ENCODE data around the gene PGAP2.
A peak's percentile ranks its signal among the peaks of the same experiment; 100 is the strongest.
"Not testable (repeated sequence)": the region's sequence is repeated elsewhere in the genome, so short reads cannot be mapped to it uniquely, and the experiment has no call there.

The PGAP2 gene

DNA sequence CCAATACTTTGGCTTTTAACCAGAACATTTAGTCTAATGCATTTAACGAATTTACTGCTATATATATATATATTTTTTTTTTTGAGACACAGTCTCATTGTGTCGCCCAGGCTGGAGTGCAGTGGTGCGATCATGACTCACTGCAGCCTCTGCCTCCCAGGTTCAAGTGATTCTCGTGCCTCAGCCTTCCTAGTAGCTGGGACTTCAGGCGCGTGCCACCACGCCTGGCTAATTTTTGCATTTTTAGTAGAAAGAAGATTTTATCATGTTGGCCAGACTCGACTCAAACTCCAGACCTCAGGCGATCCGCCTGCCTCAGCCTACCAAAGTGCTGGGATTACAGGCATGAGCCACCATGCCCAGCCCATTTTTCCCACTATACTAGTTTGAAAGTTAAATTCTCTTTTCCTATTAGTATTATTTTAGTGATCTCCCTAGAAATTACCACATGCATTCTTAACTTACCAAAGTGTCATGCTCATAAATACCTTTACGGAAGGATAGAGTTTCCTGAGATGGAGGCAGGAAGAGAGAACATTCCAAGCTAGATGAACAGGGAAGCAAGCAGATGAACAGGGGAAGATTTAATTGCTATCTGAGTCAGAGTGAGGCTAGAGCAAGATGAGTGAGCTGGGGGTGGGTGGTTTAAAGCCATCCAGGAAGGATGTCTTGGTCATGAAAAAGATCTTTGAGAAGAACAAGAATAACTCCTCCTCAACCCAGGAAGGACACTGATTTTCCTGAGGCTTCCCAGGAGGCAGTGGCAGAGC is 4.4 kb upstream of the PGAP2 start:
- peak; percentile 73 for DNase-seq (ENCODE audit: low read depth)

DNA sequence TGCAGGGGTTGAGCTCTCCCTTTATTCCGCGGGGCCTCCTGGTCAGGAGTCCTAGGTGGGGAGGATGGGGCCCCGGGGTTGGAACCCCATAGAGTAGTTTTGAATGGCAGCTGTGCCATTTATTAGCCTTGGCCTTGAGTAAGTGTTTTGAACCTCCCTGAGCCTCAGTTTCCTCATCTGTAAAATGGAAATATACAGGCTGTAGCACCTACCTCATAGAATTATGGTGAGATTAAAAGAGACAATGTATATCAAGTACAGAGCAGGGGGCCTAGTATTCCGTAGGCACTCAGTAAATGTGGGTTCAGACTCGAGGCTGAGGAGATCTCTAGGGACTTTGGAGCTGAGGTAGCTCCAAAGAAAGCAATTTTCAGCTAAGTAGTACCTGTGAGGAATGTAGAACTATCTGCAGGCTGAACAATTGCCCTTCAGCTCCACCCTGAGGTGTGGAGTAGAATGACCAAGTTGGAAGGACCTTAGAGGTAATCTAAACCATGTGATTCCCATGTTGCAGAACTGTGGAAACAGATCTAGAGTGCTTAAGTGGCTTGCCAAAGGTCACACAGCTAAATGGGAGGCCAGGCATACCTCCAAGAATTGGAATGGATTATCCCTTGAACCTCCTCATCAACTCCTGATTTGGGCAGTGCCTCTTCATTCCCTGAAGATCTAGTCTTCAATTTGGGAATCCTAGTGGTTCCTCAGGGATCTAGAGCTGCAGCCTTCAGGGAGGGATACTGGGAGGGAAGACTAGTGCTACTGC is 682 bp downstream of the PGAP2 start:
- no peak for DNase-seq (ENCODE audit: low read depth)

- no peak for DNase-seq (ENCODE audit: low read depth)
Measured at GRCh38 chr11:3809624-3809928, 1.2 kb downstream of the PGAP2 start.

GRCh38 chr11:3810446-3810845 is 2.1 kb downstream of the PGAP2 start:
- DNase-seq (ENCODE audit: low read depth), result no peak

GRCh38 chr11:3810951-3811350 is 2.6 kb downstream of the PGAP2 start:
- DNase-seq (ENCODE audit: low read depth), result no peak

DNA sequence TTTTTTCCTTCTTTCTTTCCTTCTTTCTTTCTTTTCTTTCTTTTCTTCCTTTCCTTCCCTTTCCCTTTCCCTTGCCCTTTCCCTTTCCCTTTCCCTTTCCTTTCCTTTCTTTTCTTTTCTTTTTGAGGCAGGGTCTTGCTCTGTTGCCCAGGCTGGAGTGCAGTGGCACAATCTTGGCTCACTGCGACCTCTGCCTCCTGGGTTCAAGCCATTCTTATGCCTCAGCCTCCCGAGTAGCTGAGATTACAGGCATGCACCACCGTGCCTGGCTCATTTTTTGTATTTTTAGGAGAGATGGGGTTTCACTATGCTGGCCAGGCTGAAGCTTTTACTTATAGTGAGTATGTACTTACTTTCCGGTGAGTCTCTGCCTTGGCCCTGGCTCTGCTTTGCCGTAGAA is 6.5 kb downstream of the PGAP2 start:
- DNase-seq (ENCODE audit: low read depth), result not testable (repeated sequence)

DNA sequence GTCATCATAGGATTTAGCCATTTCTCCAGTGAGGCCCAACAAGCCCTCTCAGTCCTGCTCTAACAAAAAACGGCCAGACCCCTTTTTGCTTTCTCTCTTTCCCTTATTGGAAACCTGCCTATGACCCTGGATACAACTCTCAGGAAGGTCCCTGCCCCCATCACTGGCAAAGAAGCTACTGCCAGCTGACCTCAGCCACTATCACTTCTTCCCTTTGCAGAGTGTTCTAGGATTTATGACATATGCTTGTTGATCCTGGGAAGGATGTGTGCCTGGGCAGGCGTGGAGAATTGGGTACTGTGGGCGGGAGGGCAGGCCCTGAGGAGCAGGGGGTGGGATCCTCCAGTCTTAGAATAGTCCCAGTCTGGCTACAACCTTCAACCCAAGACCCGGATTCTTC is 7.5 kb downstream of the PGAP2 start:
- DNase-seq (ENCODE audit: low read depth), result no peak

DNA sequence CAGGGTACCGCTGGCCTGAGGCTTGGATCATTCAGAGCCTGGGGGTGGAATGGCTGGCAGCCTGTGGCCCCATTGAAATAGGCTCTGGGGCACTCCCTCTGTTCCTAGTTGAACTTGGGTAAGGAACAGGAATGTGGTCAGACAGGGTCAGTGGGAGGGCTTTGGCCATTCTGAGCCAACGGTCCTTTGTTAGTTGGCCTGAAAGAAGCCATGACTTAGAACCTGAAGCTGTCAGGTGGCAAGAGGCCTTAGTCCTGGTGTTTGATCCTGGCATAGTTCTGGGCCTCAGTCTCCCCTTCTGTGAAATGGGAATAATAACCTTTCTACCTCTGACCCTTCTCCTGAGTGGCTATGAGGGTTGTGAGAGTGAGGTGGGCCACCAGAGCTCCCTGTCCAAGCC is 8.3 kb downstream of the PGAP2 start:
- DNase-seq (ENCODE audit: low read depth), result no peak

- no peak for DNase-seq (ENCODE audit: low read depth)
Measured at GRCh38 chr11:3817181-3817800, 8.9 kb downstream of the PGAP2 start.

GRCh38 chr11:3820971-3821370 is 12.6 kb downstream of the PGAP2 start:
- no peak for DNase-seq (ENCODE audit: low read depth)

- no peak for DNase-seq (ENCODE audit: low read depth)
Measured at GRCh38 chr11:3822312-3822711, 14.0 kb downstream of the PGAP2 start.

GRCh38 chr11:3823303-3823702 is 14.9 kb downstream of the PGAP2 start:
- no peak for DNase-seq (ENCODE audit: low read depth)

GRCh38 chr11:3823762-3824506 is 15.6 kb downstream of the PGAP2 start:
- no peak for DNase-seq (ENCODE audit: low read depth)

GRCh38 chr11:3824714-3825472 is 16.5 kb downstream of the PGAP2 start:
- DNase-seq (ENCODE audit: low read depth), result no peak

DNA sequence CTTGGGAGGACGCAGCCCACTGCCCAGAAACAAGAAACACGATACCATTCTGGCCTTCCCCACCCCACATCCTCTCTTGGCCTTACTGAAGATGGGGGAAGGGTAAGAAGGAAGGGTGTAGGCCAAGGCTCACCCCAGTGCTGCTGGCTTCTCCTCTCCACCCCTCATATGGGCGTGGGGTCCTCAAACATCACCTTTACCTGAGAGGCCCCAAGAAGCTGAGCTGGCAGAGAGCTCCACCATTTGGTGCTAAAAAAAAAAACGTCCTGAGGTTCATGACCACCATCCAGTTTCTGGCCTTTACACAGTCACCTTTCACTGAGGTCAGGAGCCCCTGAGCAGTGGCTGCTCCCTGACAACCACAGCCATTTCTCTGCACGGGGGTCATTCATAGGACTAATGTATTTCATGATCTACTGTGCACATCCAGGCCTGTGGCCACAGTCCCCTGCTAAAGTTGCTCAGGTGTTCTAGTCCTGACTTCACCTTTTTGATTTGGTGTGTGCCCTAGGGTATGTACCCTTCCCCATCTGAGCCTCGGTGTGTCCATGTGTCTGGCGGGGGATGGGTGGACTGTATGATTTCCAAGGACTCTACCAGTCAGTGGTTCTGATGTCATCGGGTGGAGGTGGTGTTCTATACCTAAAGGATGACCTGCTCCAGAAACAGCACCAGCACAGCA is 17.3 kb downstream of the PGAP2 start:
- DNase-seq (ENCODE audit: low read depth), result no peak

DNA sequence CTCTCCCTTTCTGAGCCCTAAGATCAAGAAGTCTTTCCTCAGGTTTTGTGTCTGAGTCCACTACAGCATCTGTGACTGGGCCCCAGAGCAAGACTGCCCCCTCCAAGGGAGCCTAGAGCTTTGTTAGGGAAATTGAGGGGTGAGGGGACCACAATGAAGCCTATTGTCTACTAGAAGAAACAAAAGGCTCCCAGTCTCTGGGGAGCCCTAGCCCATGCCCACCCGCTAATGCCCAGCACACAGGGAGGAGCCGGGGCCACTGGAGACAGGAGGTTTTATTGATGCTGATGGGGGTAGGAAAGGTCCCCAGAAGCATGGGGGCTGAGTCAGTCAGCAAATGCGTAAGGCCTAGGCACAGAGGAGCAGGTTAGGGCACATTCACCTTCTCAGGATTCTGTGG is 18.4 kb downstream of the PGAP2 start:
- DNase-seq (ENCODE audit: low read depth), result no peak

DNA sequence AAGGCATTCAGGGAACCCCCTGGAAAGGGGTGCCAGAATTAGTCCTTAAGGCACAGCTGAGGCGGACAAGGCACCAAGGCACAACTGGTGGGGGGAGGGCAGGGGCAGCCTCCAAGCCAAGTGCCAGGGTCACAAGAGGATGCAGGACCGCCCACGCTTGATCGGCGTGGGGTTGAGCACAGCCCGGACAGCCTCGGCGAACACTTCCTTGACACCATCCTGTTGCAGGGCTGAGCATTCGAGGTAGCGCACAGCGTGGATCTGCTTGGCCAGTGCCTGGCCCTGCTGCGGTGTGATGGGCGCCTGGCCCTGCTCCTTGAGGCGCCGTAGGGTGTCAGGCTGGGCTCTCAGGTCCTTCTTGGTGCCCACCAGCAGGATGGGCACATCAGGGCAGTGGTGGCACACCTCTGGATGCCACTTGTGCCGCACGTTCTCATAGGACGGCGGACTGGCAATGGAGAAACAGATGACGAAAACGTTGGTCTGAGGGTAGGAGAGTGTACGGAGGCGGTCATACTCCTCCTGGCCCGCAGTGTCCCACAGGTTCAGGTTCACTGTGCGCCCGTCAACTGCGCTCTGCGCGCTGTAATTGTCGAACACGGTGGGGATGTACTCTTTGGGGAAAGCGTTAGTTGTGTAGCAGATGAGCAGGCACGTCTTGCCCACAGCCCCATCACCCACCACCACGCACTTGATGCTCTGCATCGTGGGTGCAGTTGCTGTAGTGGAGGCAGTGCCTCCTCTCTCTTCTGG is 19.2 kb downstream of the PGAP2 start:
- no peak for DNase-seq (ENCODE audit: low read depth)

GRCh38 chr11:3830088-3830487 is 21.7 kb downstream of the PGAP2 start:
- DNase-seq (ENCODE audit: low read depth), result no peak

DNA sequence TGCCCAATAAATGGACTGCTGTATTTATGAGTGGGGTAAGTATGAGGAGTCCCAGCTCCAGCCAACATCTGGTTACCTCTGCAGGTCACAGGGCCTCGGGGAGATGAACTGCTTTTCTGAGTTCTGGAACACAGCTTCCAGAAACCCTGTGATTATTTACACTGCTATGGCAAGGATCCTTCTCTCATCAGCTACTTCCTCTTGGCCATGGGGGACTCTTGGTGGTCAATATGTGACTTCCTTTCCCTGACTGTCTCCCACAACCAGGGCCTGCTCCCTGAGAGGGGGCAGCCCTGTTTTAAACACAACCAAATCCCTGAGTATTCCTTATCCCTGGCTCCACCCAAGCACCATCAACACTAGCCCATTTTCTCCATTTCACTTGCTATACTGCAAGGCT is 22.4 kb downstream of the PGAP2 start:
- DNase-seq (ENCODE audit: low read depth), result no peak

GRCh38 chr11:3831378-3832239 is 23.2 kb downstream of the PGAP2 start:
- no peak for DNase-seq (ENCODE audit: low read depth)

All from HS-5 (cell line).